Ectodermal cell (in vitro differentiated cells): ENCODE results near the gene SP7.
A peak's percentile ranks its signal among the peaks of the same experiment; 100 is the strongest.

Source experiments
- H3K27ac ChIP-seq: 2 replicates; pipeline ENCODE4 v1.7.0; 2013; ENCODE audit warnings: mild to moderate bottlenecking, low read depth, low read length; ENCODE audit not compliant: insufficient read depth, poor library complexity, severe bottlenecking
- H3K27me3 ChIP-seq: 2 replicates; pipeline ENCODE4 v1.7.0; 2013; ENCODE audit warnings: mild to moderate bottlenecking, low read length; ENCODE audit not compliant: insufficient read depth, control insufficient read depth, poor library complexity, severe bottlenecking
- H3K36me3 ChIP-seq: one replicate; pipeline ENCODE4 v1.7.0; 2013; ENCODE audit warnings: low read length; ENCODE audit not compliant: control insufficient read depth, insufficient read depth
- H3K4me1 ChIP-seq: one replicate; pipeline ENCODE4 v1.7.0; 2013; ENCODE audit warnings: low read length; ENCODE audit not compliant: control insufficient read depth, insufficient read depth
- H3K4me3 ChIP-seq: 2 replicates; pipeline ENCODE4 v1.7.0; 2013; ENCODE audit warnings: low read depth, low read length, control low read depth; ENCODE audit not compliant: insufficient read depth
- H3K9me3 ChIP-seq: 2 replicates; pipeline ENCODE4 v1.7.0; 2013; ENCODE audit warnings: mild to moderate bottlenecking, low read length, moderate library complexity; ENCODE audit not compliant: control insufficient read depth
- WGBS, 2 experiments: methylation state at CpG; one replicate each; pipeline ENCODE4 v1.1.7; 2013; ENCODE audit warnings: missing lambda C conversion rate in 2 of 2; 5-methylcytosine and 5-hydroxymethylcytosine counted together

SP7 gene

GRCh38 chr12:53346491-53346890 lies 10.3 kb upstream of the SP7 start:
- no peak overlapping the region for H3K27ac ChIP-seq
- WGBS, 2 experiments: 85 to 88% methylated on average over 1 of the region's 1 CpG

DNA sequence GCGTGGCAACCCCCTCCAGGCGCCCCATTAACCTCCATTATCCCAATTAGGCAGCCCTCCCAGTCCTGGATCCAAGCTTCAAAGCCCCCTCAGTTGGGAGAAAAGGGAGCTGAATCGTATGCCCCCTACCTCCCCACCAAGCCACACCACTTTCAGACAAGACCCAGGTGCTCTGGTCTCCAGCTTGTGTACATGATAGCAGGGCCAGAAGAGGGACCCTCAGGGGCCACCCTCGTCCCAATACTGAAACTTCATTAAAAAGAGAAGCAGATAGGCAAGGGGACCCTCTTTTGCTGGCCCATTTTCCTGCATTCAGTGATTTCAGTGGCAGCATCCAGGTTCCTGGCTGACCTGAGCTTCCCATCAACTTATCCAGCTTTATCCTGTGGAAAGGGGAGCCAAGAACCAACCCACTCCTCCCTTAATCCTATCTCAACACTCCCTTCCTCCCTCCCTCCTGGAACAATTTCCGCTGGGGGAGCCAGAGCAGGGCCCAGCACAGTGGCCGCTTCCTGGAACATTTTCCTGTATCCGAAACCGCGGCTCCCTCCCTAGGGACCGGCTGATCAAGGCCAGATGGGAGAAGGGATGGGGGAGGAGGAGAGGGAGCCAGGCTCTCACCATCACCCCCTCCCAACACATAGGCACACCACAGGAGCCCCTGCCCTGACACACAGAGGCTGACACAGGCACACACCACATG lies 9.5 kb upstream of the SP7 start:
- Histone ChIP-seq H3K4me1 (peaks cover 24% of the 10 kb centered on the region), H3K27ac (no peak overlapping the region), H3K27me3 (no peaks in the 10 kb centered on the region), H3K36me3 (no peaks in the 10 kb centered on the region), H3K9me3 (no peaks in the 10 kb centered on the region), H3K4me3 (peak overlapping the region; percentile 55)
- WGBS, 2 experiments: 21 to 34% methylated on average over 9 of the region's 10 CpGs

More at GRCh38 chr12:53346491-53346890, 10.3 kb upstream of the SP7 start:
- Histone ChIP-seq H3K9me3 (no peaks in the 10 kb centered on the region), H3K27me3 (no peaks in the 10 kb centered on the region), H3K4me1 (peaks cover 24% of the 10 kb centered on the region), H3K36me3 (no peaks in the 10 kb centered on the region), H3K4me3 (no peak overlapping the region)

- Histone ChIP-seq H3K27me3 (no peaks in the 10 kb centered on the region), H3K4me3 (peak overlapping the region; percentile 55), H3K36me3 (no peaks in the 10 kb centered on the region), H3K27ac (peak overlapping the region; percentile 84), H3K4me1 (peaks cover 24% of the 10 kb centered on the region), H3K9me3 (no peaks in the 10 kb centered on the region)
- WGBS, 2 experiments: 0% methylated on average over 50 of the region's 50 CpGs
Observed at GRCh38 chr12:53344824-53345485, 8.8 kb upstream of the SP7 start.

- H3K9me3 ChIP-seq: no peaks in the 10 kb centered on the region
- no peaks in the 10 kb centered on the region for H3K36me3 ChIP-seq
- H3K27ac ChIP-seq: no peak overlapping the region
- peak overlapping the region; percentile 55 for H3K4me3 ChIP-seq
- peaks cover 24% of the 10 kb centered on the region for H3K4me1 ChIP-seq
- 7 to 8% methylated on average over 19 of the region's 19 CpGs for WGBS, 2 experiments
- no peaks in the 10 kb centered on the region for H3K27me3 ChIP-seq
Observed at GRCh38 chr12:53344487-53344823, 8.3 kb upstream of the SP7 start.

- WGBS, 2 experiments: 94 to 95% methylated on average over 4 of the region's 4 CpGs
- Histone ChIP-seq H3K9me3 (no peaks in the 10 kb centered on the region), H3K36me3 (no peaks in the 10 kb centered on the region), H3K4me1 (peaks cover 26% of the 10 kb centered on the region), H3K4me3 (peak overlapping the region; percentile 55), H3K27ac (no peak overlapping the region), H3K27me3 (no peaks in the 10 kb centered on the region)
Observed at GRCh38 chr12:53343969-53344368, 7.8 kb upstream of the SP7 start.

GRCh38 chr12:53343449-53343848 lies 7.3 kb upstream of the SP7 start:
- H3K27me3 ChIP-seq: no peaks in the 10 kb centered on the region
- no peak overlapping the region for H3K27ac ChIP-seq
- peaks cover 31% of the 10 kb centered on the region for H3K4me1 ChIP-seq
- 55% methylated on average over 3 of the region's 3 CpGs for WGBS, 2 experiments
- H3K9me3 ChIP-seq: no peaks in the 10 kb centered on the region
- no peaks in the 10 kb centered on the region for H3K36me3 ChIP-seq
- H3K4me3 ChIP-seq: no peak overlapping the region

GRCh38 chr12:53340398-53340797 lies 4.2 kb upstream of the SP7 start:
- no peaks in the 10 kb centered on the region for H3K36me3 ChIP-seq
- 88 to 90% methylated on average over 9 of the region's 9 CpGs for WGBS, 2 experiments
- no peak overlapping the region for H3K27ac ChIP-seq
- no peak overlapping the region for H3K4me3 ChIP-seq
- no peaks in the 10 kb centered on the region for H3K9me3 ChIP-seq
- no peaks in the 10 kb centered on the region for H3K27me3 ChIP-seq
- peaks cover 47% of the 10 kb centered on the region for H3K4me1 ChIP-seq

- 84 to 91% methylated on average over 5 to 6 of the region's 6 CpGs for WGBS, 2 experiments
- H3K9me3 ChIP-seq: no peaks in the 10 kb centered on the region
- H3K36me3 ChIP-seq: no peaks in the 10 kb centered on the region
- no peak overlapping the region for H3K4me3 ChIP-seq
- H3K4me1 ChIP-seq: peaks cover 51% of the 10 kb centered on the region
- no peak overlapping the region for H3K27ac ChIP-seq
- no peaks in the 10 kb centered on the region for H3K27me3 ChIP-seq
Observed at GRCh38 chr12:53338916-53339315, 2.8 kb upstream of the SP7 start.

GRCh38 chr12:53338017-53338416 lies 1.9 kb upstream of the SP7 start:
- H3K27me3 ChIP-seq: no peaks in the 10 kb centered on the region

GRCh38 chr12:53334822-53335221 lies 1.3 kb downstream of the SP7 start:
- WGBS, 2 experiments: 69 to 71% methylated on average over 8 of the region's 8 CpGs

More at GRCh38 chr12:53338017-53338416, 1.9 kb upstream of the SP7 start:
- Histone ChIP-seq H3K9me3 (no peaks in the 10 kb centered on the region), H3K27ac (no peak overlapping the region), H3K4me1 (peaks cover 44% of the 10 kb centered on the region), H3K4me3 (no peak overlapping the region), H3K36me3 (no peaks in the 10 kb centered on the region)
- WGBS, 2 experiments: 66 to 71% methylated on average over 11 of the region's 11 CpGs

More at GRCh38 chr12:53334822-53335221, 1.3 kb downstream of the SP7 start:
- H3K4me1 ChIP-seq: peaks cover 44% of the 10 kb centered on the region
- H3K4me3 ChIP-seq: no peak overlapping the region
- no peaks in the 10 kb centered on the region for H3K36me3 ChIP-seq
- no peak overlapping the region for H3K27ac ChIP-seq
- no peaks in the 10 kb centered on the region for H3K9me3 ChIP-seq
- no peaks in the 10 kb centered on the region for H3K27me3 ChIP-seq
